ENCODE results near the gene NEUROG1.
A peak's percentile ranks its signal among the peaks of the same experiment; 100 is the strongest.

Gene NEUROG1

DNA sequence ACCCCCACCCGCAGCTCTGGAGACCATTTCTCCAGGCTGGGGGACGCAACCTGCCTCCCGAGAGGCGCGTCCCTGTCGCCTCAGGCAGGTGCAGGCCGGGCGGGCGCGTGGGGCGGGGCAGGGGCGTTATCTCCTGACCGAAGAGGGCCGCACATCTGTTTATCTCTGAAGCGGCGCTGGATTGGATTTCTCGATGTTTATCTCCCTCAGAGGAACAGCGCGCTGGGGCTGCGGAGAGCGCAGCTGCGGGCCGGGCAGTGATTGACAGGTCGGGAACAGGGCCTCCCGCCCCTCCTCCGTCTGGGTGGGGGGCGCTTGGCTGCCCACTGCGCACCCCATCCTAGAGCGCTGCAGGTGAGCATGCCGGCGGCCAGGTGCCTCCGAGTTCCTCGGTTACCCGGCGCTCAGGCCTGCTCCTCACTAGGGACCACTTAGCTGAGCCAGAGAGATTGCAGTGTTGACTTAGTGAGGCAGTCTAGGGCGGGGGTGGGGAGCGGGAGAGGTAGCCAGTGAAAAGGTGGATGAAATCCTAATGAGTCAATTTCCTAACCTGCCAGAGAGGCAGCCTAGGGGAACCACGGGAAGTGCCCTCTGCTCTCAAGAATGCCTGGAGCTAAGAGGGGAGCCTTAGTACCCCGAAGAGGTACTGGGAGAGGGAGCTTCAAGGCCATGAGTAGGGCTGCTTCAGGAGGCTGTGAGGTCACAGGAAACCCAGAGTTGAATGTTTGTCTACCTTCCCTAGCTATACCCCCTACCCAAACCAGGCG is 44.0 kb downstream of the NEUROG1 start:
- DNase-seq: no peak

DNA sequence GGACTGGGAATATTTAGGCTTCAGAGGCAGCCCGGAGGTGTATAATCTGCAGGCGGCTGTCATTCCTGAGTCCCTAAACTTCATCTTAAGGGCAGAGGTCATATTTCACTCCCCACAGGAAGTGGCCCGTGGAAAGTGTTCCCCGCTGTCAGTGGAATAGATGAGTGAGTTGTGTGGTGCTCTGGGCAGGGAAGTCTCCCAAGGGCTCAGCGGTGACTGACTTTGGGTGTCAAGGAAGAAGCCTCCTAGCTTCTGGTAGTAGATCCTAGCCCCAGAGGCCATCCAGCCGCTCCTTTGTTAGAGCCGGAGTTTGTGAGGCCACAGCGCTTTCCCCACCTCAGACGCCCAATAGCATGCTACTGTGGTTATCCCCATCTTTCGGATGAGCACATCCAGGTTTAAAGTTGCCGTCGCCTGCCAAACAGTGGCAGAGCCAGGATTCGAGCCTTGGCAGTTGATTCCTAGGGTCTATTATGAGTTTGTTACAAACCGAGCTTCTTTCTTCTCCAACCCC is 44.7 kb downstream of the NEUROG1 start:
- no peak for DNase-seq

DNA sequence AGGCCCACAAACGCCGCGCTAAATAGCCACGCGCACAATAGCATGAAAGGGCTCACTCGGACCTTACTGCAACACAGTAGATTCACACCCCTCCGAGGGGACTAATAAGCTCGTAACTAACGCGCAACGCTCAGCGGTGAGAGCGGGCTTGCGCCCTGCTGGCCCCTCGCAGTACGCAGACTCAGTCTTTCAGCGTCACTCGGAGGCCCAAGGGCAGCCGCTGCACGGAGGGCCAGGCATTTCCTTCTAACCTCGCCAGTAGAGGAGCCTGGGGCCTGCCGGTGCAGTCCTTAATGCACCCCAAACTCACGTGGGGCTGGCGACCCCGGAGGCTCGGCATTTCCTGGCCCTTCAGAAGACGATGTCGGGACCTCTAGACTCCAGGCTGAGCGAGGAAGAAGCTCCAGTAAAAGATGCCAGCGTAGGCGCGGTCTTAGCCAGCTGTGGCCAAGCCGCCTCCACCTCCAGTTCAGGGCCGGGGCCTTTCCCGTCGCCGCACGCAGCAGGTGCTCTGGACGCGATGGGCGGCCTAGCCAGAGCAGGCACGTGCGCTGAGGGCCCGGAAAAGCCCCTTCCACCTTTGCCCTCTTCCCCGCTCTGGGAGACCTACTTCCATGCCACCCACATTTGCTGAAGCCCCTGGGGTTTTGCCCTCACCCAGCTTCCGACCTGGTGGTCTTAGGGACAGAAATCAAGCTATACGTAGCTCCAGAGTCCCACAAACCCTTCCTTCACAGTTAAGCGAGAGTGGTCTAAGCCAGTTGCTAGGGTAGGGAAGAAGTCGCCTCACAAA is 45.3 kb downstream of the NEUROG1 start:
- no peak for DNase-seq

DNA sequence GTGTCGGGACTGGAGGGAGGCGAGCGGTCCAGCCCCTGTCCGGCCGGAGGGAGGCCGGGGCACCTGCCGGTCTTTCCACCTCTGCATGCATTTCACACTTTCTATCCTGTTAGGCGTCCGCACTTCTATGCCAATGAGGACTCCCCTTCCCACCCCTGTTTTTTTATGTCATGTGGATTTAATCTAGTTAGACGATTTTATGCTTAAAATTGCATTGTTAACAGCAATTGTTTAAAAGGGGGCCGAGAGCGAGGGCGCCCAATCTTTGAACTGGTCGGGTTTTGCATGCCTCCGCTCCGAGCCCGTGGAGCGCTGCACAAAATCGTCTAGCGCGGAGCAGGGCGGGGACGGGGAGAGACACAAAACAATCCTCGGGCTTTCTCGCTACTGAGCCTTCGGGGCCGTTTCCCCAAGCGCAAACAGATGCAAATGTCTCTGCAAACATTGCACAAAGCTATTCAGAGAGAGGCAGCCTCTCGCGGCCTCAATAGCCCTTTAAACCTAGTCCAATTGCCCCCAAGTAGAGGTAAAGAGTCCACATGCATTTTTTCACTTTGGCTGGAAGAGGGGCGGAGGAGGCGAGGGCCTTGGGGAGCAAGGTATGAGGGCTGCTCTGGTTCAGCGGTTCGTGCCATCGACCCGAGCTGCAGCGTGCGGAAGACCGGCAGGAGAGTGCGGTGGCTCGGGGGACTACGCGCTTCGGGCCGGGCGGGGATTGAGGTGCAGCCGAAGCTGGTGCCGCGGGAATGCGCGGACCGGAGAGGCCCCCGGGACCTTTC is 46.1 kb downstream of the NEUROG1 start:
- no peak for DNase-seq

DNA sequence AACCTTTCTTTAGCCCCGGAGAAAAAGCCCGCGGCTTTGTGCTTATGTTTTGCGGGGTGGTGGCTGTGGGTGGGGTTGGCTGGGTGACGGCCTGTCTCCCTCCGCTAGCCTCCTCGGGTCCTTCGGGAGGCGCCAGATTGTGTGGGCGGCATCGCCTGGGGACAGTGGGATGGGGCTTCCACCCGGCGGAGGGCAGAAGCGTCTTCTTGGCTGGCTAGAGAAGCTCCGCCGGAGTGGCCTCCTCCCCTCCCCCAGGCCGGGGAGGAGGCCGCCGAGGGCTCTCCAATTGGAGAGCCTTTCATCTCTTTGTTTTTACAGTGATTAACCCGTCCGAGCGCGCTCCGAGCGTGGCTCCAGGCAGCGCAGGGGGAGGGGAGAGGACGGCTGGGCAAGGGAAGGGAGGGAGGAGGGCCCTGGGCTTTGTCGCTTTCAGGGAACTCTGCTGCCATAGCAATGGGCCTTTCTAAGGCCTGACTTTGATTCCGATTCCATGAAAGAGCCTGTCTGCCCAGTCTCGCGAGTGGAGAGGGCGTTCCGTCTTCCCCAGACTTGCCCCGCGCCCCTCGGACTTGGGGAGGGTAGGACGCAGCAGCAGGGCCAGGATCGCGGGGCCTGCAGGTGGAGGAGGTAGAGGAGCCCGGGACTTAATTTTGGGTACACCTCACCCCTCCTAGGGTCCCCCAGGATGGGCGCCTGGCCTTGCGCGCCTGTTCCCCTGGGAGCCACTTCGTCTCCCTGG is 46.9 kb downstream of the NEUROG1 start:
- peak; percentile 56 for DNase-seq

DNA sequence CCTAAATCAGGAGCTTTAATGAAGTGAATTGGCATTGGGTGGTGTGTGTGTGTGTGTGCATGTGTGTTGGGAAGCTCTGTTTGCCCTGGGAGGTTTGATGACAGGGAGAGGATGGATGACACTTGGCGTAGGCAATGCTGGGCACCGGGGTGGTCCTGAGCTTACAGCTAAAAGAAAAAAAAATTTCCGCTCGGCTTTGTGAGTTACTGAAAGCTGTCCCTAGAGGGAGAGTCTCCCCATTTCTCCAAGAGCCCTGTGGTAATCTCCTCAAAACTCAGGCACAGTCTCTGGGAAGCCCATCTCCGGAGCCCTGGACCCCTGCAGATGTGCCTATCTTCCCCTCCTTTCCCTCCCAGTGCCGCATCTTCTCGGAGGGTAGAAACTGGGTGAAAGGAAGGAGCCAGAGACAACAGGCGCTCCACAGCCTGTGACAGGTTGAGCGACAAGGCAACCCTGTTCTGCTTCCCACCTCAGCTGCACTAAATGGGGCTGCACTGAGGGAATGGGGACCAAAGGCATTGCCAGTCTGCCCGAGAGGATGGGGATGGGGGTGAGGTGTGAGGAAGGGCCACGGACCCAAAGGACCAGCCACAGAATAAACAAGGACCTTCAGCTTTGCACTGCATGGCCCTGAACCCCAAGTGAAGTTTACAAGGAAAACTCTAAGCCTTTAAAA is 47.8 kb downstream of the NEUROG1 start:
- DNase-seq: no peak

DNA sequence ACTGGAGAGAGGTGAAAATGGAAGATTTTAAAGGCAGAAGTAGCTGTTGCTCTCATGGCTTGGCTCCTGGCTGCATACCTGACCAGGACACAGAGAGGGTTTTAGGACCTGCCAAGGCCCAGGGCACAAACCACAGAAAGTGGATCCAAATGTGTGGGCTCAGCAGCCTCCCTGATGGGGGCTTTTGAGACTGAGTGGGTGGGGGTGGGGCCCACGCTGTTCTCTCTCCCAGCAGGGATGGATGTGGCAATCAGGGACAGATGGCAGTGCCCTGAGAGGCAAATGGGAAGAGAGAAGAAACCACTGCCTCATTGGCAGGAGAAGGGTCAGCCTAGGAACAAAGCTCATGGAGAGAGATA is 48.7 kb downstream of the NEUROG1 start:
- no peak for DNase-seq

DNA sequence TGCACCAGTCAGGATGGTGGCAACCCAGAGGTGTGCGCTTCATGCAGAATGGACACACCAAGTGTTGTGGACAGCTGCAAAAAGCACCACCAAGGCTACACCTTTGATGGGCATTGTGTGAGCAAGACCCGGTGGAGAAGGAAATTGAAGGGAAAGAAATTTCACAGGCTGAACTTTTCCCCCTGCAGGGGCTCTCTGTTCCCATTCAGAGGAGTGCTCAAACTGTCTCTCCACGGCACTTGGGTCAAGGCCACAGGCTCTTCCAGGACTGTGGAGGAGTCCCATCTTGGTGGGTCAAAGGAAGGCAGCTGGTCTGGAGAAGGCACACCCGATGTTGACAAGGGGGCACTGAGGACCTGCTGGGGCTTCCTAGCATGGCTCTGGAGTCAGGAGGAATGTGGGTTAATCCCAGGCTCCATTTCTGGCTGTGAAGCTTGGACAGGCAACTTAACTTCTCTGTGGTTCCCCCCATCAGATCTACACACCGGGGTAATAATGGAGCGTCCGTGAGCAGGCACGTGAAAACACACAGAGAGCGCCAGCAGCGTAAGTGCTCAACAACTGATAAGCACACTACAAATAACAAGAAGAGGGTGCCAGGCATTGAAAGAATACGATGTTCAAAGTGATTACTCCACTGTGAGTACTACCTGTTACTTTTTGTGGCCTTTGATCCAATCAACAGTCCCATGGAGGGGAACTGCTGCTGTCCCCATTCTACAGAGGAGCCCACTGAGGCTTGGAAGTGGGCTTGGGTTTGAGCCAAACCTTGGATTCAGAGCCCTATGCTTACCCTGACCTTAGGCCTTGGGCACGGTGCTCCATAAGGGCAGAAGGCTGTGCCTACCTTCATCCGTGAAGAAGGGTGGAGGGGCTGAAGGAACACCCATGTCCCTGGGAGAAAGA is 49.4 kb downstream of the NEUROG1 start:
- no peak for DNase-seq

DNA sequence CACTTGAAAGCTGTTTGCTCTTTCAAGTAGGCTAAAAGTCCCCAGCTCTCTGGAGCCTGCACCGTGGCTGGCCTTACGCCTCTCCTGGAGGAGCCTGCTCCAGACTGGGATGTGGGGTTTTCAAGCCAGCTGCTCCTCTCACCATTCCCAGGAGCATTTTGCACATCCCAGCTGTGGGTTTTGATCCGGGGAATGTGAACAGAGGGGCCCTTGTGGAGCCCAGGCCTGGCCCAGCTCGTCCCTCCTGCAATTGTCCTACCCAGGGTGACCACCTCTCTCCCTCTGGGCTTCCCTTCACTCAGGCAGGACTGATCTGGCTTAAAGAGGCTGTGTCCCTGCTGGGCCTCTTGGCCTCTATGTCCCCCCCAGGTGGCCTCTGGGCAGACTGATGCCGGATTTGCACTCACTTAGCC is 51.1 kb downstream of the NEUROG1 start:
- no peak for DNase-seq

Data from 8988T (cell line).